Ovary (tissue), 9 donors: Measurements from ENCODE around the gene HBD. TPM values are rescaled to one million over a fixed set of nuclear protein-coding genes. Genes with fewer than 3 reads are reported as not detected.

Experiments
- DNase-seq, 5 donors: peaks; one replicate each; pipeline ENCODE4 v3.0.0-alpha.2; 2019 to 2020
- H3K27ac ChIP-seq, 2 donors: fragments of 200-600 bp; one replicate each; pipeline versions ENCODE4 v1.5.1 to v1.8.0; 2019 to 2022
- H3K27me3 ChIP-seq: fragments of 200-600 bp; one replicate; pipeline ENCODE4 v1.8.0; 2022
- H3K36me3 ChIP-seq: fragments of 200-600 bp; sonication (generic); one replicate; pipeline ENCODE4 v1.5.1; 2019
- H3K4me1 ChIP-seq: one replicate; pipeline ENCODE4 v1.8.1; 2013; ENCODE audit warnings: mild to moderate bottlenecking, moderate library complexity; ENCODE audit not compliant: insufficient read depth
- H3K4me3 ChIP-seq: fragments of 200-600 bp; sonication (generic); one replicate; pipeline ENCODE4 v1.5.1; 2017
- H3K9me3 ChIP-seq, 2 donors: fragments of 200-600 bp in 1 of 2; sonication (generic) in 1 of 2; one replicate each; pipeline versions ENCODE4 v1.5.1 to v1.8.1; 2013 to 2019; ENCODE audit warnings: mild to moderate bottlenecking in 1 of 2, moderate library complexity in 1 of 2
- EP300 ChIP-seq: sonication (generic); formaldehyde crosslinking; IDR thresholded peaks from one replicate; pipeline ENCODE4 v1.6.1; 2017; ENCODE audit warnings: antibody characterized with exemption
- POLR2A ChIP-seq: fragments of 450-650 bp; IDR thresholded peaks from one replicate; pipeline ENCODE4 v1.6.1; 2017; ENCODE audit warnings: antibody characterized with exemption, mild to moderate bottlenecking, moderate library complexity
- WGBS, 3 donors: extraction: QIAGEN DNeasy Blood & Tissue Kit in 1 of 3; methylation state at CpG; one replicate each; pipeline versions ENCODE4 v1.1.5 to v1.1.7; 2013 to 2017; 5-methylcytosine and 5-hydroxymethylcytosine counted together
- intact Hi-C, 4 donors: fragments of 100-400 bp; cut with DNase I; formaldehyde crosslinking; loops; one replicate each; pipeline versions ENCODE4 v1.11.0 to v1.15.1; 2022 to 2023
- polyA plus RNA-seq, 2 donors: library from polyadenylated mRNA; stranded (reverse); fragments of 200-250 nt in 1 of 2; fragments of 350-450 nt in 1 of 2; fragmentation: Illumina TruSeq in 1 of 2; extraction: RNeasy Lipid Tissue Mini Kit (QIAGEN cat#74804) in 1 of 2; gene quantifications; one replicate each; pipeline ENCODE4 v1.2.3, GENCODE V29; 2013 to 2014
- total RNA-seq, 7 donors: library from RNA; depleted of rRNA in 2 of 7; stranded (reverse); fragments of >200 nt in 2 of 7; fragmentation: NEBNext Ultra II Directional in 3 of 7; extraction: Animal tissue kit (Norgen Biotek cat#: 25700) in 3 of 7; gene quantifications; one replicate each; pipeline versions ENCODE4 v1.1.0 to v1.2.4, GENCODE V29; 2016 to 2023
- TF ChIP-seq, protein P1 (sequence below), 3 donors: fragments of 450-650 bp in 2 of 3; fragments of 200-600 bp in 1 of 3; IDR thresholded peaks; one replicate each; pipeline versions ENCODE4 v1.5.1 to v1.8.0; 2016 to 2022; ENCODE audit warnings: antibody characterized with exemption in 3 of 3, mild to moderate bottlenecking in 1 of 3
- donor health status: DM: no; HTN: no; CAD: no; lungs with moderate emphysema.
- donor health status: DM: no; HTN: no; CAD: no.
- donor health status: Bipolar disorder and iron deficiency.
- donor health status: DM: yes; HTN: yes; CAD: no.
- donor health status: DM: no; HTN: no; CAD: no.
- donor health status: DM: yes; HTN: yes; CAD: no.

Gene HBD
- total and polyA plus RNA-seq, 9 donors = 2.4 to 3.2 TPM; not detected in 7

DNA sequence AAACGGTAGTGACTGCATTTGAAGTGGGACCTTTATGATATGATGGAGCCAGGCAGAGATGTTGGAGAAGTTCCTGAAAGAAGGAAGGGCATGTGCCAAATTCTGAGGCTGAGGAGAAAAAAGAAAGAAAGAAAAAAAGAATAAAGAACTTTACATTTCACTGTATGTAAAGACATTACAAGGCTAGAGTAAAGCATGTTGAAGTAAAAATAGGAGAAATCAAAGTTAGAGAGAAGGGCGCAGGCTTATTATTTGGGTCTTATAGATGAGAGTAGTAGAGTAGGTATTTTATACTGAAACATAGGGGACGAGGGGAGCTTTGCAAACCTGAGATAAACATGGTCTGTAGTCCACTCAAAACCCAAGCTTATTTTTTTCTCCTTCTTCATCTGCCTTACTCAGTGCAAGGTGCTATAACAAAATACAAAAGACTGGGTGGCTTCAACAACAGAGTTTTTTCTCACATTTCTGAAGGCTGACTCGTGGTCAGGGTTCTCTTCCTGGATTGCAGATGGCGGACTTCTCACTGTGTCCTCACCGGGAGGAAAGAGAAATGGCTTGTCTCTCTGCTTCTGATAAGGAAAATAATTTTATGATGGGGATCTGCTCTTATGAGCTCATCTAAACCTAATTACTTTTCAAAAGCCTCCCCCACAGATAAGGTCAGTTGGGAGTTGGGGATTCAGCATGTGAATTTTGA, 12.6 kb upstream of the HBD start:
- intact Hi-C loops = no loop called here
- no peak for DNase-seq
- no peaks in the 10 kb centered on the region for H3K27me3 ChIP-seq
- no peaks in the 10 kb centered on the region for H3K9me3 ChIP-seq
- no peaks in the 10 kb centered on the region for H3K4me1 ChIP-seq
- 49 to 62% (median 53%) methylated on average over 6 of the region's 6 CpGs for WGBS, 3 donors
- no peaks in the 10 kb centered on the region for H3K36me3 ChIP-seq
- no peak overlapping the region for H3K4me3 ChIP-seq
- TF ChIP-seq EP300 = no peak
- TF ChIP-seq, protein P1, sequence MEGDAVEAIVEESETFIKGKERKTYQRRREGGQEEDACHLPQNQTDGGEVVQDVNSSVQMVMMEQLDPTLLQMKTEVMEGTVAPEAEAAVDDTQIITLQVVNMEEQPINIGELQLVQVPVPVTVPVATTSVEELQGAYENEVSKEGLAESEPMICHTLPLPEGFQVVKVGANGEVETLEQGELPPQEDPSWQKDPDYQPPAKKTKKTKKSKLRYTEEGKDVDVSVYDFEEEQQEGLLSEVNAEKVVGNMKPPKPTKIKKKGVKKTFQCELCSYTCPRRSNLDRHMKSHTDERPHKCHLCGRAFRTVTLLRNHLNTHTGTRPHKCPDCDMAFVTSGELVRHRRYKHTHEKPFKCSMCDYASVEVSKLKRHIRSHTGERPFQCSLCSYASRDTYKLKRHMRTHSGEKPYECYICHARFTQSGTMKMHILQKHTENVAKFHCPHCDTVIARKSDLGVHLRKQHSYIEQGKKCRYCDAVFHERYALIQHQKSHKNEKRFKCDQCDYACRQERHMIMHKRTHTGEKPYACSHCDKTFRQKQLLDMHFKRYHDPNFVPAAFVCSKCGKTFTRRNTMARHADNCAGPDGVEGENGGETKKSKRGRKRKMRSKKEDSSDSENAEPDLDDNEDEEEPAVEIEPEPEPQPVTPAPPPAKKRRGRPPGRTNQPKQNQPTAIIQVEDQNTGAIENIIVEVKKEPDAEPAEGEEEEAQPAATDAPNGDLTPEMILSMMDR (IDR thresholded peaks at IDR 0.05) = no peak
- no peak for TF ChIP-seq POLR2A
- no peak overlapping the region for H3K27ac ChIP-seq

DNA sequence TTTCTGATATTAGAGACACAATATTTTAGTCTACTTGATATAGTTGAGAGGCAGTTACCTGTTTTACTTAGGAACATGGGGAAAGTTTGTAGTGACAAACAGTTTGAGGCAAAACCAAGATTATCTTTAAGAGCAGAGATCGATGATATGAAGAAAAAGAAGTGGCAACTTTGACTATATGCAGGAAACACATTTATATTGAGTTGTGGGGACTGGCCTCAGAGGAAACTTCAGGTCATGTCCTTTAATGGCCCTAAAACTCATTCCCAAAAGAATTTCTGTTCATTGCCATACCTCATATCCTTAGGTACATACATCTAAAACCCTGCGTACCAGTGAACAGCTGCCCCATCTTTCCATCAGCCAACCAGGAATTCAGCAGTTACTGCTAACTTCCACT, 10.9 kb upstream of the HBD start:
- H3K27me3 ChIP-seq = no peaks in the 10 kb centered on the region
- H3K9me3 ChIP-seq = no peaks in the 10 kb centered on the region
- WGBS, 3 donors = 88 to 95% (median 88%) methylated on average over 2 of the region's 2 CpGs
- no peak for DNase-seq
- H3K36me3 ChIP-seq = no peaks in the 10 kb centered on the region
- H3K4me3 ChIP-seq = no peak overlapping the region
- no peaks in the 10 kb centered on the region for H3K4me1 ChIP-seq
- TF ChIP-seq EP300 (no peak), POLR2A (no peak)
- TF ChIP-seq, protein P1 (IDR thresholded peaks at IDR 0.05) = no peak
- H3K27ac ChIP-seq = no peak overlapping the region
- intact Hi-C loops = no loop called here

DNA sequence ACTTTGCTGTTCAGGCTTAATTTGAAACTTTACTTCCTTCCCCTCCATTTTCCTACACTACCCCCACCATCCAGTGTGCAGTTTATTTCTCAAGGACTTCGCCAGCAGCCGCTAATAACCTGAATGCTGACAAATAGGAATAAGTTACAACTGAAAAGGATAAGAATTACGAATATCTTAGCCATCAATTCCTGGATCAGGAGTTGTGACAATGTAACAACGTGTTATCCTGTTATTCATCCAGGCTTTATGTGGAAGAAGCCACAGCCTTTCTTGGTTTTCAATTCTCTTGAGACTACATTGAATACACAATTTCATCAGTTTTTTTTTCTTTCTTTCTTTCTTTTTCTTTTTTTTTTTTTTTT, 9.5 kb upstream of the HBD start:
- TF ChIP-seq POLR2A (no peak), EP300 (no peak)
- TF ChIP-seq, protein P1 (IDR thresholded peaks at IDR 0.05) = no peak
- Histone ChIP-seq H3K27ac (no peak overlapping the region), H3K27me3 (no peaks in the 10 kb centered on the region), H3K4me1 (no peaks in the 10 kb centered on the region), H3K9me3 (no peaks in the 10 kb centered on the region), H3K4me3 (no peak overlapping the region), H3K36me3 (no peaks in the 10 kb centered on the region)
- intact Hi-C loops = no loop called here
- DNase-seq = no peak
- 77 to 85% (median 81%) methylated on average over 4 of the region's 4 CpGs for WGBS, 3 donors

DNA sequence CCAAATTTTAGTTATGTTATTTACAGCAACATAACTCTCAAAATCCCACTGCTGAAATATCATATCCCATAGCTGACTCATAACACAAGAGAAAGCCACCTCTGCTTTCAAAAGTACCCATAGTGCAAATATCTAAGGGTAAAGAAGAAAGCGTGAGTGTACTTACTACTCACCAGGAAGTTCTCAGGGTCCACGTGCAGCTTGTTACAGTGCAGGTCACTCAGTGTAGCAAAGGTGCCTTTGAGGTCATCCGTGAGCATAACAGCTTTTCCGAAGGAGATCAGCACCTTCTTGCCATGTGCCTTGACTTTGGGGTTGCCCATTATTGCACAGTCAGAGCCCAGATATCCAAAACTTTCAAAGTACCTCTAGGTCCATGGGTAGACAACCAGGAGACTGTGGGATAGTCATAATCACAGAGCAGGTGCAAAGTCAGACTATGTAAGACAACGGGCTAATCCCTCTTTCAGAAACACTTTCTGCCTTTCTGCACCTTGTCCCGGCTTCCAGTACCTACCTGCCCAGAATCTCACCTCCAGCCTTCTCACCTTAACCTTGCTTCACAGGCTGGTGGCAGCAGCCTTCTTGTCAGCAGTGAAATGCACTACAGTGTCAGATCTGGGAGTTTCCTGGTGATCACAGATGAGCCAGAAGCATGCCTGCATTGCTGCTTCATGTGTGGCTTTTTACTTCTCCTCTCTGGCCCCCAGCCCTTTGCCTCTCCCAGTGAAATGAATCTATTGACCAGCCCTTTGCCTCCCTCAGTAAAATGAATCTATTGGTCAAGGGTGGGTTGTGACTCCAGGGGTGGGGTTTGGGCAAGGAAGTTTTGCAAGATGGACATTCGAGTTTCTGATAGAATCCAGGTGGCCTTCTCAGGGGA, 8.9 kb upstream of the HBD start:
- intact Hi-C loops = no loop called here
- Histone ChIP-seq H3K9me3 (no peaks in the 10 kb centered on the region), H3K4me3 (no peak overlapping the region), H3K4me1 (no peaks in the 10 kb centered on the region), H3K27me3 (no peaks in the 10 kb centered on the region), H3K27ac (no peak overlapping the region), H3K36me3 (no peaks in the 10 kb centered on the region)
- TF ChIP-seq, protein P1 (IDR thresholded peaks at IDR 0.05) = no peak
- TF ChIP-seq EP300 (no peak), POLR2A (no peak)
- no peak for DNase-seq
- WGBS, 3 donors = 70 to 77% (median 74%) methylated on average over 7 of the region's 7 CpGs
